Smooth muscle cell (in vitro differentiated cells): ENCODE results near the gene OSCP1. TPM values are rescaled to one million over a fixed set of nuclear protein-coding genes. Genes with fewer than 3 reads are reported as not detected.
A peak's percentile ranks its signal among the peaks of the same experiment; 100 is the strongest.

Experiments used
- DNase-seq: peaks from one replicate; lab custom pipeline; 2025; ENCODE audit not compliant: unreplicated experiment; lab: John Stamatoyannopoulos, UW
- H2AFZ ChIP-seq: fragments of 200-600 bp; sonication (generic); 2 replicates; pipeline ENCODE4 v1.6.0; 2016; ENCODE audit warnings: antibody characterized with exemption, low read depth, mild to moderate bottlenecking
- H3F3A ChIP-seq: fragments of 200-600 bp; sonication (generic); 2 replicates; pipeline ENCODE4 v1.6.0; 2017; ENCODE audit warnings: antibody characterized with exemption, low read depth
- H3K27ac ChIP-seq: fragments of 200-600 bp; sonication (generic); 2 replicates; pipeline ENCODE4 v1.5.1; 2016; ENCODE audit warnings: low read depth, mild to moderate bottlenecking
- H3K27me3 ChIP-seq: fragments of 200-600 bp; sonication (generic); 2 replicates; pipeline ENCODE4 v1.6.1; 2016; ENCODE audit warnings: low read depth, mild to moderate bottlenecking
- H3K36me3 ChIP-seq: fragments of 200-600 bp; sonication (generic); 2 replicates; pipeline ENCODE4 v1.5.1; 2016; ENCODE audit warnings: low read depth
- H3K4me1 ChIP-seq: fragments of 200-600 bp; sonication (generic); 2 replicates; pipeline ENCODE4 v1.5.1; 2016; ENCODE audit warnings: low read depth
- H3K4me2 ChIP-seq: fragments of 200-600 bp; sonication (generic); 2 replicates; pipeline ENCODE4 v1.6.0; 2016; ENCODE audit warnings: mild to moderate bottlenecking
- H3K4me3 ChIP-seq: fragments of 200-600 bp; sonication (generic); 2 replicates; pipeline ENCODE4 v1.5.1; 2016; ENCODE audit warnings: mild to moderate bottlenecking
- H3K79me2 ChIP-seq: fragments of 200-600 bp; sonication (generic); 2 replicates; pipeline ENCODE4 v1.6.0; 2016; ENCODE audit warnings: low read depth, mild to moderate bottlenecking
- H3K9ac ChIP-seq: fragments of 200-600 bp; sonication (generic); 2 replicates; pipeline ENCODE4 v1.6.0; 2016; ENCODE audit warnings: low read depth
- H3K9me3 ChIP-seq: fragments of 200-600 bp; sonication (generic); replicated peaks from 2 replicates; pipeline ENCODE4 v1.5.1; 2016; ENCODE audit warnings: low read depth
- H4K20me1 ChIP-seq: fragments of 200-600 bp; sonication (generic); 2 replicates; pipeline ENCODE4 v1.6.0; 2016; ENCODE audit warnings: low read depth
- CTCF ChIP-seq: fragments of 200-600 bp; sonication (generic); IDR thresholded peaks from 2 replicates; pipeline ENCODE4 v1.5.1; 2017; ENCODE audit warnings: borderline replicate concordance, mild to moderate bottlenecking, antibody characterized with exemption; ENCODE audit not compliant: insufficient read depth, poor library complexity, severe bottlenecking
- WGBS: methylation state at CpG from one replicate; pipeline ENCODE4 v1.1.7; 2016; ENCODE audit warnings: low lambda C conversion rate; 5-methylcytosine and 5-hydroxymethylcytosine counted together
- polyA plus RNA-seq: library from polyadenylated mRNA; unstranded; fragments of >200 nt; fragmentation: Nextera tagmentation; extraction: Ambion mirVana; gene quantifications from 2 replicates; pipeline ENCODE4 v1.2.1, GENCODE V29; 2016
- total RNA-seq: library from RNA; depleted of rRNA; stranded (reverse); fragments of >200 nt; gene quantifications from 2 replicates; pipeline ENCODE4 v1.2.3, GENCODE V29; 2014

Gene OSCP1
- total and polyA plus RNA-seq, 2 experiments from 2014 or later, result 10.7 to 13.5 TPM

GRCh38 chr1:36389261-36389660, 61.0 kb downstream of the OSCP1 start:
- 66% methylated on average over 2 of the region's 2 CpGs for WGBS
- no peak for TF ChIP-seq CTCF
- Histone ChIP-seq H3K4me3 (no peak overlapping the region), H4K20me1 (peaks cover 10% of the 10 kb centered on the region), H3K4me2 (no peak overlapping the region), H3K9me3 (no peaks in the 10 kb centered on the region), H2AFZ (no peak overlapping the region), H3K36me3 (no peaks in the 10 kb centered on the region), H3K27me3 (no peaks in the 10 kb centered on the region), H3K9ac (no peak overlapping the region), H3F3A (peaks cover 21% of the 10 kb centered on the region), H3K4me1 (peaks cover 22% of the 10 kb centered on the region), H3K27ac (peak overlapping the region; percentile 99), H3K79me2 (peaks cover 18% of the 10 kb centered on the region)
- no peak for DNase-seq

DNA sequence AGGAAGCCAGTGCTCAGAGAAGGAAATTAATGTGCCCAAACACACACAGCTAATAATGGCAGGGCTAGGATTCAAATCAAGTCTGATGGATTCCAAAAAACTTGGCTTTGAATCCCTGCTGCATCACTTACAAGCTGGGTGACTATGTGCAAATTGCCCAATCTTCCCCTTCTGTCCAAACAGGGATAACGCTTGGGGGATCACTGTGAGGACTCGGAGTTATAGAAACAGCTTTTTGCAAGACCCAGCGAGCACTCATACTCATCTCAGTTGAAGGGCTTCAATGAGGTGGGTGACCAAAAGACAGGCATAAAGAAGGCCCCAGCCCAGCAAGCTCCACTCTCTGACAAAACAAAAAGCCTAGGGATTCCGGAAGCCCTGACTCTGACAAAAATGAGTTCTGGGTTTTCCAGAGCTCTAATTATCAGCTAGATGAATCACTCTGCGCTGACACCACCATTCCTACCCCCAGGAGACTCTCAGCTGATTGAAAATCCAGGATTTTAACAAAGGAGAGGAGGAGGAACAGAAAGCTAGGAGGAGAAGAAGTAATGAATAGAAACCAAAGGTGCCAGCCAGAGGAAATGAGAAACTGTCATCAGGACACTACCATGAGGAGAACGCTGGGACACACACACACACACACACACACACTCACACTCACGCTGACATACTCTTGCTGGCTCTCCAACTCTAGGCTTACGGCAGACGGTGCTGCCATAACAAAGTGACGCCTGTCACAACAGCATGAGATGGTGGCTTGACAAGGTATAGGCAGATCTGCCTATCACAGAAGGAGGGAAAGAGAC, 62.9 kb downstream of the OSCP1 start:
- WGBS, result 27% methylated on average over 10 of the region's 10 CpGs
- peak overlapping the region; percentile 91 for H3K9ac ChIP-seq
- H3K36me3 ChIP-seq, result no peaks in the 10 kb centered on the region
- H3K27ac ChIP-seq, result peak overlapping the region; percentile 99
- peaks cover 29% of the 10 kb centered on the region for H4K20me1 ChIP-seq
- H2AFZ ChIP-seq, result no peak overlapping the region
- peak; percentile 32 for DNase-seq
- H3K4me3 ChIP-seq, result peak overlapping the region; percentile 25
- peak overlapping the region; percentile 75 for H3K4me2 ChIP-seq
- no peak for TF ChIP-seq CTCF
- no peaks in the 10 kb centered on the region for H3K9me3 ChIP-seq
- H3K79me2 ChIP-seq, result peaks cover 32% of the 10 kb centered on the region
- H3K4me1 ChIP-seq, result peaks cover 23% of the 10 kb centered on the region
- H3K27me3 ChIP-seq, result no peaks in the 10 kb centered on the region
- H3F3A ChIP-seq, result peaks cover 21% of the 10 kb centered on the region

DNA sequence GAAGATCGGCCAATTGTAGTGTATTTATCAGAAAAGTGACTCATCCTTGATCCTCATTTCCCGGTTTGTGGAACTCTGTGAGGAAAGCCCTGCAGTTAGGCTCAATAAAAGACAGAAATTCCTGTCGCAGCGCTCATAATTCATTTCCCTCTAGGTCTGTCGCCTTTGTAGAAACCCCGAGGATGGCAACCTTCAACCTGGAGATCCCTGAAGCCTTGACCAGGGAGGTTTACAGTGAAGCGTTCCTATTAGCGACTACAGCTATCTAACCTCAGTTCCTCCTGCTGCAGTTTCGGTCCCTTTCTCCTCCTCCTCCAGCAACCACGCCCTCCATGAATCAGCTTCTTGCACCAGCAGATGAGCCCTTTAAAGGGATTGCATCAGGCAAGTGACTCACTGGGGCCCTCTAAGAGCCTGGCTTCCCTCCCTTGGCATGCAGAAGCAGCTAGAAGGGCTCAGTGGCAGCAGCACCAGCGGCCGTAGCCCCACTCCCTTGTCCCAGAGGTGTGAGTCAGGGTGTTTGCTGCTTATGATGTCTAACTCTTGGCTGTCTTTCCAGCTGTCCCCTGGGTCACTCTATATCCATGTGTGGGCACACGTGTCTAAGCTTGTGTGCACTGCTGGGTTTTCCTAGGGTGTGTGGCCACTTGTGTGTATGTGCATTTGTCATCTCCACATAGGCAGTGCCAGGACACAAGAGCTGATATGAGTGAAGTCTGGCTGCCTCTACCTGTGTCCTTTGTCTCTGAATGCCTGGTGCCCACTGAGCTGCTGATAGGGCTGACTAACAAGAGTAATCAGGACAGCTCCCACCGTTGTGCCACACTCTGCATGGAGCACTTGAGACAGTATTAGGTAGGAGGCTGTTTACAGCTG, 63.7 kb downstream of the OSCP1 start:
- H3K27me3 ChIP-seq, result no peaks in the 10 kb centered on the region
- peaks cover 40% of the 10 kb centered on the region for H3K79me2 ChIP-seq
- peaks cover 21% of the 10 kb centered on the region for H3F3A ChIP-seq
- H2AFZ ChIP-seq, result no peak overlapping the region
- peak overlapping the region; percentile 99 for H3K27ac ChIP-seq
- no peak for TF ChIP-seq CTCF
- WGBS, result 1% methylated on average over 14 of the region's 14 CpGs
- peak overlapping the region; percentile 89 for H3K4me2 ChIP-seq
- H3K36me3 ChIP-seq, result no peaks in the 10 kb centered on the region
- H3K9me3 ChIP-seq, result no peaks in the 10 kb centered on the region
- DNase-seq, result peak; percentile 82
- peaks cover 37% of the 10 kb centered on the region for H4K20me1 ChIP-seq
- H3K4me1 ChIP-seq, result peaks cover 23% of the 10 kb centered on the region
- peak overlapping the region; percentile 97 for H3K9ac ChIP-seq
- H3K4me3 ChIP-seq, result peak overlapping the region; percentile 79
